BLaER1 treated with 17β-estradiol and CSF1 and Interleukin-3, amounts not matched to agents 10 nM and 100 nM (cell line): Measurements from ENCODE around the gene PSME3.
A peak's percentile ranks its signal among the peaks of the same experiment; 100 is the strongest.

ENCODE experiments used
- H3K27ac ChIP-seq, 11 experiments: shearing (Covaris generic); formaldehyde crosslinking; 2 replicates each; pipeline ENCODE4 v1.8.1; 2022
- H3K27me3 ChIP-seq, 11 experiments: shearing (Covaris generic); formaldehyde crosslinking; 2 replicates each; pipeline ENCODE4 v1.8.1; 2022
- H3K36me3 ChIP-seq, 11 experiments: shearing (Covaris generic); formaldehyde crosslinking; 2 replicates each; pipeline ENCODE4 v1.8.1; 2022
- H3K4me1 ChIP-seq, 10 experiments: shearing (Covaris generic); formaldehyde crosslinking; 2 replicates each; pipeline ENCODE4 v1.8.1; 2022
- H3K4me2 ChIP-seq, 11 experiments: shearing (Covaris generic); formaldehyde crosslinking; 2 replicates each; pipeline ENCODE4 v1.8.1; 2022
- H3K4me3 ChIP-seq, 10 experiments: shearing (Covaris generic); formaldehyde crosslinking; 2 replicates each; pipeline ENCODE4 v1.8.1; 2022
- H3K9ac ChIP-seq, 11 experiments: shearing (Covaris generic); formaldehyde crosslinking; 2 replicates each; pipeline ENCODE4 v1.8.1; 2022
- H3K9me3 ChIP-seq, 11 experiments: shearing (Covaris generic); formaldehyde crosslinking; replicated peaks in 1 of 11; 2 replicates each; pipeline ENCODE4 v1.8.1; 2022
- H4K20me1 ChIP-seq, 11 experiments: shearing (Covaris generic); formaldehyde crosslinking; 2 replicates each; pipeline ENCODE4 v1.8.1; 2022
- Cebpa-rat ChIP-seq, 11 experiments: shearing (Covaris generic); IDR thresholded peaks; 2 replicates each; pipeline ENCODE4 v1.8.1; 2022

Gene PSME3

DNA sequence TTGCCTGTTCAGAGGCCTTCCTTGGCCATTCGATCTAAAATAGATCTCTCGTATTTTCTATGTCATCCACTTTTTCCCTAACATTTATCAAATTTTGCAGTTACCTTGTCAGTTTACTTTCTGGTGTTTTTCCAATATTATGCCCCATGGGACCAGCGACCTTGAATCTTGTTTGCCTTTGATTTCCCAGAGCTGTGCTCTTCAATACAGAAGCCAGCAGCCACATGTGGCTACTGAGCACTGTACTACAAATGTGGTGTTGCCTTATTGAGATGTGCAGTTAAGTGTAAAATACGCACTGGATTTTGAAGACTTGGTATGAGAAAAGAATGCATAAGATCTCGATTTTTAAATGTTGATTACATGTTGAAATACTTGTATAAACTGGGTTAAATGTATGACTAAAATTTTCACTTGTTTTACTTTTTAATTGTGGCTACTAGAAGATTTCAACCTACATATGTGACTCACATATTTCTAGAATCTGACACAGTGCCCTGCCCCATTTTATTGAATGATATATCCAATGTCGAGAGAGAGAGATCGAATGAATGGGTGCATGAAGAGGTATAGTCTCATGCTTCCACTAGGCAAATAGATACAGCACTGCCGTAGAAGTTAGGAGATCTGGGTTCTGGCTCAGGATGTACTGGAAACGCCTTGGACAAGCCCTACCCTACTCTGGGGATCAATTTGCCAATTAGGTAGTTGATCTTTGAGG lies 824 bp upstream of the PSME3 start:
- peak overlapping the region; percentile 84 to 98 (median 95) for H3K27ac ChIP-seq
- H3K4me2 ChIP-seq = peak overlapping the region; percentile 79 to 98 (median 92)
- no peaks in the 10 kb centered on the region for H3K9me3 ChIP-seq
- H3K27me3 ChIP-seq = no peaks in the 10 kb centered on the region
- H3K4me1 ChIP-seq = peaks cover 26 to 36% (median 31%) of the 10 kb centered on the region in 10 experiments
- peak overlapping the region; percentile 78 to 99 (median 89) for H3K4me3 ChIP-seq
- no peak for TF ChIP-seq Cebpa-rat (IDR thresholded peaks at IDR 0.05)
- H4K20me1 ChIP-seq = peaks cover 0 to 37% (median 26%) of the 10 kb centered on the region in 11 experiments; a peak in 15 of 22 replicates
- H3K36me3 ChIP-seq = peaks cover 27 to 32% (median 29%) of the 10 kb centered on the region in 11 experiments
- H3K9ac ChIP-seq = peak overlapping the region; percentile 90 to 99 (median 95)

DNA sequence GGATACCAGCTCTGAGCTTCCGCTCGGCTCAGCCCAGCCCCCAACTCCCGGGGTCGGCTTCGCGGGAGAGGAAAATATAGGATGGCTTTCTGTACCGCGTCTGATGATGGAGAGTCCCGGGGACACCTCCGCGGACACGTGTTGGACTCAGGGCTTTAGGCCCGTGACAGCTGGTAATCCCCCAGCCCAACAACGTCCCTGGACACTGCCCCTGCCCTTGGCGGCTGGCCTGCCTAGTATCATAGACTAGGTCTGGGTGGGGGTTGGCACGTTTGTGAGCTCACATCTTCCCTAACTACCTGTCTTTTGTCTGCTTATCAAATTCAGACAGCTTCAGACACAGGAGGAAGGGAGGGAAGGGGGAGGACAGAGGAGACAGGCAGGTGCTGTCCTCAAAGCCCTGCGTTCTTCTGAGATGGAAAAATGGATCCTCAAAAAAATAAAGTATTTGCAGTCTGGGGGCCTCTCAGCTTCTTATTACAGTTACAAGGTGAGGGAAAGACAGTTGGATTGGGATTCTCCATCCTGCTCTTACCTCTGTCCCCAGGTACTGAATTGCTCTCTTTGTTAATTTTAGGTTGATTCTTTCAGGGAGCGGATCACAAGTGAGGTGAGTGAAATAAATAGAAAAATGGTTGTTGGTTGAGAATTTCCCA lies 698 bp downstream of the PSME3 start:
- H3K9me3 ChIP-seq = no peaks in the 10 kb centered on the region
- H3K4me2 ChIP-seq = peak overlapping the region; percentile 87 to 99 (median 93)
- peak overlapping the region; percentile 90 to 99 (median 95) for H3K9ac ChIP-seq
- H3K4me1 ChIP-seq = peaks cover 26 to 36% (median 31%) of the 10 kb centered on the region in 10 experiments
- H3K27me3 ChIP-seq = no peaks in the 10 kb centered on the region
- peak overlapping the region; percentile 78 to 99 (median 89) for H3K4me3 ChIP-seq
- H3K27ac ChIP-seq = peak overlapping the region; percentile 84 to 98 (median 95)
- peaks cover 42 to 47% (median 44%) of the 10 kb centered on the region in 11 experiments for H3K36me3 ChIP-seq
- peaks cover 0 to 53% (median 40%) of the 10 kb centered on the region in 11 experiments; a peak in 17 of 22 replicates for H4K20me1 ChIP-seq
- no peak for TF ChIP-seq Cebpa-rat (IDR thresholded peaks at IDR 0.05)

GRCh38 chr17:42835732-42836131 lies 2.5 kb downstream of the PSME3 start:
- Histone ChIP-seq H3K4me3 (peak overlapping the region in 3 of 10 experiments; percentile 89 to 96 (median 89); a peak in 1 of 20 replicates), H4K20me1 (peaks cover 0 to 71% (median 50%) of the 10 kb centered on the region in 11 experiments; a peak in 17 of 22 replicates), H3K36me3 (peaks cover 60 to 65% (median 62%) of the 10 kb centered on the region in 11 experiments), H3K27me3 (no peaks in the 10 kb centered on the region), H3K9ac (peak overlapping the region in 5 of 11 experiments; percentile 90 to 97 (median 95); a peak in 8 of 22 replicates), H3K4me2 (peak overlapping the region; percentile 87 to 99 (median 93); a peak in 16 of 22 replicates), H3K9me3 (no peaks in the 10 kb centered on the region), H3K27ac (no peak overlapping the region), H3K4me1 (peaks cover 26 to 36% (median 31%) of the 10 kb centered on the region in 10 experiments)
- TF ChIP-seq Cebpa-rat (IDR thresholded peaks at IDR 0.05) = no peak

DNA sequence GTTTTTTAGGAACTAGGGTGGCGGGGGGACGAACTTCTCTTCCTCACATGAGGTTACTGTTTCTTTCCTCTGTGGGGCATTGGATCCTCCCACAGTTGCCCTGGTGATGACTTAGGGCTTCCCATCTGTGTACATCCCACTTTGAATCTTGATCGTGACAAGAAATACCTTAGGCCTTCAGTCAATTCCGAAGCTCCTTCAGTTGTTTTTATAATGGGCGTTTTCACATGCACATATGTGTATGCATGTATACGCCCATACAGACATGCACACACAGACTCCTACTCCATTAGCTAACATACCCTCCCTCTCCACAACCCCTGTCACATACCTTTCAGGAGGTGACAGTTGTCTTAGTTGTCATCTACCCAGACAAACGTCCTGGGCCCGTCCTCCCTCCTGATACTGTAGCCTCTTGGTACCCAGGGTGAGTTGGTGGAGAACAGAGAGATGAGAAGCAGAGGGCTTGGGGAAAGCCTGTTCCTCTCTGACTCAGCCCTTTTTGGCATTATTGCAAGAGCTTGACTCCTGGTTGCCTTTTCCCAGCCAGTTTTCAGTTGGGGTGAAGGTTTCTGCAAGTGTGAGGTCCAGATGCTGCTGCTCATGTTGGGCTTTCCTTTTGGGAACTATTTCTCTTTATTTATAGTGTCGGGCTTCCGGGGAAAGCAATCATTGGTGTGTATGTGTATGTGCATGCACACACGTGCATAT lies 8.9 kb downstream of the PSME3 start:
- Histone ChIP-seq H3K4me2 (no peak overlapping the region), H3K9me3 (no peaks in the 10 kb centered on the region), H4K20me1 (peaks cover 0 to 100% (median 87%) of the 10 kb centered on the region in 11 experiments; a peak in 19 of 22 replicates), H3K27ac (no peak overlapping the region), H3K4me1 (peaks cover 0 to 42% (median 11%) of the 10 kb centered on the region in 10 experiments; a peak in 10 of 20 replicates), H3K4me3 (no peak overlapping the region), H3K36me3 (peaks cover 81 to 97% (median 89%) of the 10 kb centered on the region in 11 experiments), H3K27me3 (no peaks in the 10 kb centered on the region), H3K9ac (peak overlapping the region in 5 of 11 experiments; percentile 12 to 38 (median 22); a peak in 6 of 22 replicates)
- TF ChIP-seq Cebpa-rat (IDR thresholded peaks at IDR 0.05) = no peak

GRCh38 chr17:42843358-42843934 lies 10.2 kb downstream of the PSME3 start:
- Histone ChIP-seq H3K36me3 (peaks cover 68 to 84% (median 76%) of the 10 kb centered on the region in 11 experiments), H4K20me1 (peaks cover 0 to 96% (median 80%) of the 10 kb centered on the region in 11 experiments; a peak in 19 of 22 replicates), H3K9me3 (no peaks in the 10 kb centered on the region), H3K4me1 (peaks cover 0 to 46% (median 11%) of the 10 kb centered on the region in 10 experiments; a peak in 10 of 20 replicates), H3K9ac (peak overlapping the region in 1 of 11 experiments; percentile 2; a peak in 1 of 22 replicates), H3K27ac (no peak overlapping the region), H3K4me3 (no peak overlapping the region), H3K27me3 (no peaks in the 10 kb centered on the region), H3K4me2 (no peak overlapping the region)
- no peak for TF ChIP-seq Cebpa-rat (IDR thresholded peaks at IDR 0.05)

- peak within 1 kb of the TSS in 2 of 11 experiments; percentile 33 to 49; a peak in 4 of 22 replicates for H3K4me2 ChIP-seq
- TF ChIP-seq Cebpa-rat (IDR thresholded peaks at IDR 0.05) = no peak
- H3K27me3 ChIP-seq = no peaks in the 10 kb centered on the region
- peaks cover 60 to 76% (median 68%) of the 10 kb centered on the region in 11 experiments for H3K36me3 ChIP-seq
- peak within 1 kb of the TSS in 3 of 11 experiments; percentile 2 to 24 (median 8); a peak in 2 of 22 replicates for H3K9ac ChIP-seq
- H3K4me3 ChIP-seq = no peak within 1 kb of the TSS
- H3K27ac ChIP-seq = no peak within 1 kb of the TSS
- peaks cover 0 to 92% (median 72%) of the 10 kb centered on the region in 11 experiments; a peak in 19 of 22 replicates for H4K20me1 ChIP-seq
- no peaks in the 10 kb centered on the region for H3K9me3 ChIP-seq
- H3K4me1 ChIP-seq = peaks cover 0 to 50% (median 12%) of the 10 kb centered on the region in 10 experiments; a peak in 10 of 20 replicates
Observed at GRCh38 chr17:42844271-42844670, 11.1 kb downstream of the PSME3 start, which contains the start of gene AOC2. Gene AOC2 (plus strand): TSS chr17:42844580. CDS start chr17:42844627, 47 bp downstream.

DNA sequence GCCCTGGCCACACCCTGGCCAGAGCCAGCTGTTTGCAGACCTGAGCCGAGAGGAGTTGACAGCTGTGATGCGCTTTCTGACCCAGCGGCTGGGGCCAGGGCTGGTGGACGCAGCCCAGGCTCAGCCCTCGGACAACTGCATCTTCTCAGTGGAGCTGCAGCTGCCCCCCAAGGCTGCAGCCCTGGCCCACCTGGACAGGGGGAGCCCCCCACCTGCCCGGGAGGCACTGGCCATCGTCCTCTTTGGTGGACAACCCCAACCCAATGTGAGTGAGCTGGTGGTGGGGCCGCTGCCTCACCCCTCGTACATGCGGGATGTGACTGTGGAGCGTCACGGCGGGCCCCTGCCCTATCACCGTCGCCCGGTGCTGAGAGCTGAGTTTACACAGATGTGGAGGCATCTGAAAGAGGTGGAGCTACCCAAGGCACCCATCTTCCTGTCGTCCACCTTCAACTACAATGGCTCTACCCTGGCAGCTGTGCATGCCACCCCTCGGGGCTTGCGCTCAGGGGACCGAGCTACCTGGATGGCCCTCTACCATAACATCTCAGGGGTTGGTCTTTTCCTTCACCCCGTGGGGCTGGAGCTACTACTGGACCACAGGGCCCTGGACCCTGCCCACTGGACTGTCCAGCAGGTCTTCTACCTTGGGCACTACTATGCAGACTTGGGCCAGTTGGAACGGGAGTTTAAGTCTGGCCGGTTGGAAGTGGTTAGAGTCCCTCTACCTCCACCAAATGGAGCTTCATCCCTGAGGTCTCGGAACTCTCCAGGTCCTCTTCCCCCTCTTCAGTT lies 11.8 kb downstream of the PSME3 start:
- TF ChIP-seq Cebpa-rat (IDR thresholded peaks at IDR 0.05) = no peak
- H3K36me3 ChIP-seq = peaks cover 53 to 69% (median 61%) of the 10 kb centered on the region in 11 experiments
- H3K4me1 ChIP-seq = peaks cover 0 to 56% (median 18%) of the 10 kb centered on the region in 10 experiments; a peak in 12 of 20 replicates

More for the DNA sequence above, 11.8 kb downstream of the PSME3 start:
- no peaks in the 10 kb centered on the region for H3K27me3 ChIP-seq
- H3K9ac ChIP-seq = peak overlapping the region in 1 of 11 experiments; percentile 8; a peak in 1 of 22 replicates
- H3K9me3 ChIP-seq = no peaks in the 10 kb centered on the region
- H3K4me3 ChIP-seq = no peak overlapping the region
- no peak overlapping the region for H3K27ac ChIP-seq
- H3K4me2 ChIP-seq = peak overlapping the region in 2 of 11 experiments; percentile 33 to 49; a peak in 4 of 22 replicates
- H4K20me1 ChIP-seq = peaks cover 0 to 85% (median 67%) of the 10 kb centered on the region in 11 experiments; a peak in 19 of 22 replicates
